Pancreas (tissue), 10 donors: Measurements from ENCODE around the gene THPO. TPM values are rescaled to one million over a fixed set of nuclear protein-coding genes. Genes with fewer than 3 reads are reported as not detected.

Source experiments
- ATAC-seq, 4 donors: fragments of 200-7000 bp; cut with Tn5 transposase; one replicate each; pipeline versions ENCODE4 v1.8.0 to v1.9.1; 2020; ENCODE audit warnings: mild to moderate bottlenecking in 4 of 4, moderate library complexity in 4 of 4
- DNase-seq, 6 donors: peaks; one replicate each; pipeline ENCODE4 v3.0.0-alpha.2; 2020
- FAIRE-seq: peaks from 2 replicates; lab custom pipeline; 2012; peaks lifted over from hg19 to GRCh38; lab: Jason Lieb, UNC
- H3K27ac ChIP-seq, 4 donors: fragments of 200-600 bp; sonication (generic); 1 replicate in 3 of 4; 2 replicates in 1 of 4; pipeline versions ENCODE4 v1.5.0 to v1.8.0; 2020
- H3K27me3 ChIP-seq, 4 donors: fragments of 200-600 bp; one replicate each; pipeline ENCODE4 v1.8.0; 2021
- H3K36me3 ChIP-seq, 3 donors: fragments of 200-600 bp; sonication (generic) in 1 of 3; one replicate each; pipeline versions ENCODE4 v1.5.0 to v1.8.0; 2020 to 2021
- H3K4me1 ChIP-seq, 3 donors: fragments of 200-600 bp; one replicate each; pipeline ENCODE4 v1.8.0; 2021
- H3K4me3 ChIP-seq, 4 donors: fragments of 200-600 bp; sonication (generic) in 2 of 4; one replicate each; pipeline versions ENCODE4 v1.5.0 to v1.8.0; 2020 to 2021
- H3K9me3 ChIP-seq, 4 donors: fragments of 200-600 bp; one replicate each; pipeline ENCODE4 v1.8.0; 2021
- CTCF ChIP-seq, 4 donors: fragments of 200-600 bp; sonication (generic) in 3 of 4; IDR thresholded peaks; one replicate each; pipeline versions ENCODE4 v1.5.0 to v1.8.0; 2021; ENCODE audit warnings: antibody characterized with exemption in 4 of 4
- WGBS, 2 donors: extraction: QIAGEN DNeasy Blood & Tissue Kit; methylation state at CpG; one replicate each; pipeline ENCODE4 v1.1.7; 2013; 5-methylcytosine and 5-hydroxymethylcytosine counted together
- intact Hi-C, 3 donors: fragments of 100-400 bp; cut with DNase I; formaldehyde crosslinking; loops; one replicate each; pipeline versions ENCODE4 v1.11.1 to v1.14.2; 2022
- polyA plus RNA-seq, 2 donors: library from polyadenylated mRNA; stranded (reverse); fragments of 200-250 nt; gene quantifications; one replicate each; pipeline ENCODE4 v1.2.3, GENCODE V29; 2013
- total RNA-seq, 6 donors: library from RNA; stranded (reverse); fragmentation: NEBNext Ultra II Directional in 4 of 6; extraction: Animal tissue kit (Norgen Biotek cat#: 25700) in 4 of 6; gene quantifications; one replicate each; pipeline versions ENCODE4 v1.2.1 to v1.2.4, GENCODE V29; 2021 to 2023
- donor health status: healthy with polysubstance abuse.
- donor health status: DM: no; HTN: no; CAD: no; lungs with moderate emphysema.
- donor health status: DM: no; HTN: no; CAD: no.
- donor health status: control.
- donor health status: control.
- donor health status: Bipolar disorder and iron deficiency.
- donor health status: DM: yes; HTN: yes; CAD: no.
- donor health status: DM: no; HTN: no; CAD: no.
- donor health status: DM: no; HTN: no; CAD: no.
- donor health status: DM: yes; HTN: yes; CAD: no.

The THPO gene
- total RNA-seq (under 1 TPM in 5 of 6 donors, not detected in 1; 0.28 to 0.72 (median 0.54) TPM), polyA plus RNA-seq (1 to 10 TPM in 1 of 2 donors, under 1 TPM in 1; 0.40 to 1.3 TPM)

DNA sequence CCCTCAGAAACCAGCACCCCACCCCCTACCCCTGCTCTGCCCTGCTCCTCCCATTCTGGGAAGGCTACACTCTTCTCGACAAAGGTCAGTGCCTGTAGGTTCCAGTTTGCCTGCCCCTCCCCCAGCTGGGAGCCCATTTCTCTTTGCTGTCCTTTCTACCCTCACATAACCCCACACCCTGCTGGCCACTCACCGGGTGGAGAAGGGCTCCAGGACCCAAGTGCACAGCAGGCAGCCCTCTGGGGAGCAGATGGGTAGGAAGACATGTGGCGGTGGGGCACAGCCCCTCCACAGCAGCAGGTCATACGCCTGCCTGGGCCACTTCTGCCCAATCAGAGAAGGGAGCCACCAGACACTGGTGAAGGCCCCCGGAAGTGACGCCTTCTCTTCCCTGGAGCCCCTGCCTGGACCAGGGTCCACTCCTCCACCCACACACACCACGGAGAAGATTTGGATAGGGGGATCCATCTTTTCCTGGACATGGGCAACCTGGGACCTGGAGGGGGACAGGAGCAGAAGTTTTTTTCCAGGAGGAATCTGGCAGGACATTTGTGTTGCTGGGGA is at the start of gene THPO:
THPO (minus strand) TSS at position 326 of the 564 bp plus-strand sequence. CDS start 1,948 bp downstream, outside the sequence.
- no peaks in the 10 kb centered on the region for H3K27me3 ChIP-seq
- ATAC-seq (peak; percentile 36 to 87 (median 78)), DNase-seq (peak in 5 of 6 donors; percentile 69 to 86 (median 80)), FAIRE-seq (no peak)
- 70% methylated on average over 7 of the region's 7 CpGs for WGBS, 2 donors
- peaks cover 7 to 15% (median 10%) of the 10 kb centered on the region in 3 donors for H3K4me1 ChIP-seq
- H3K4me3 ChIP-seq = no peak within 1 kb of the TSS
- TF ChIP-seq CTCF (IDR thresholded peaks at IDR 0.05) = no peak
- H3K27ac ChIP-seq = peak within 1 kb of the TSS in 2 of 4 donors; percentile 57 to 80
- no peaks in the 10 kb centered on the region for H3K36me3 ChIP-seq
- intact Hi-C loops = loop anchor here in 1 of 3 donors (5.0 kb wide), 1 partner anchor 159 kb away; no protein-coding TSS in a partner anchor
- H3K9me3 ChIP-seq = no peaks in the 10 kb centered on the region

DNA sequence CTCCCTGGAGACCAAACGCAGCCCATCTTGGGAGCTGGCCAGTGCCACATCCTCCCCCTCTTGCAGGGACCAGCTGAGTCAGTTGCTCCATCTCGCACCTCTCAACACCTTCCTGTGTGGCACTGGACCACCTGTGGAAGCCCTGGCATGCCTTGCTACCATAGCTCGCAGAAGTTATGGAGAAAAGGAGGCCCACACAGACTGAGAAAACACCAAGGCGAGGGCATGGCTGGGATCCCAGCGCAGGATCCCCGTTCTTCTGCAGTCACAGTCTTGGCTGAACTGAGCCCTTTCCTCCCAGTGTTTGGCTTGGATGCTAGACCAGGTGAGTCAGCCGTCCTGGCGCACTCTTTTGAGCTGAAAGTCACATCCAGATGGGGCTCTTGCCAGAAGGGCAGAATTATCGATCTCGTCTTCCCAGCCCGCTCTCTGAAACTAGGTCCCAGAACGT is 48.7 kb upstream of the THPO start:
- no peak for TF ChIP-seq CTCF (IDR thresholded peaks at IDR 0.05)
- Histone ChIP-seq H3K4me1 (no peaks in the 10 kb centered on the region), H3K27me3 (no peaks in the 10 kb centered on the region), H3K9me3 (no peaks in the 10 kb centered on the region), H3K4me3 (no peak overlapping the region), H3K36me3 (no peaks in the 10 kb centered on the region), H3K27ac (no peak overlapping the region)
- no peak for FAIRE-seq
- peak; percentile 46 to 85 (median 81) for ATAC-seq
- WGBS, 2 donors = 71 to 77% methylated on average over 12 of the region's 12 CpGs
- intact Hi-C loops = no loop called here
- DNase-seq = peak in 3 of 6 donors; percentile 56 to 77 (median 63)

- DNase-seq = no peak
- intact Hi-C loops = no loop called here
- Histone ChIP-seq H3K9me3 (no peaks in the 10 kb centered on the region), H3K36me3 (no peaks in the 10 kb centered on the region), H3K4me3 (no peak overlapping the region), H3K27me3 (no peaks in the 10 kb centered on the region), H3K4me1 (no peaks in the 10 kb centered on the region), H3K27ac (no peak overlapping the region)
- no peak for TF ChIP-seq CTCF (IDR thresholded peaks at IDR 0.05)
- FAIRE-seq = no peak
- no peak for ATAC-seq
- 79 to 88% methylated on average over 3 of the region's 3 CpGs for WGBS, 2 donors
Measured at GRCh38 chr3:184423561-184423960, 45.6 kb upstream of the THPO start.

DNA sequence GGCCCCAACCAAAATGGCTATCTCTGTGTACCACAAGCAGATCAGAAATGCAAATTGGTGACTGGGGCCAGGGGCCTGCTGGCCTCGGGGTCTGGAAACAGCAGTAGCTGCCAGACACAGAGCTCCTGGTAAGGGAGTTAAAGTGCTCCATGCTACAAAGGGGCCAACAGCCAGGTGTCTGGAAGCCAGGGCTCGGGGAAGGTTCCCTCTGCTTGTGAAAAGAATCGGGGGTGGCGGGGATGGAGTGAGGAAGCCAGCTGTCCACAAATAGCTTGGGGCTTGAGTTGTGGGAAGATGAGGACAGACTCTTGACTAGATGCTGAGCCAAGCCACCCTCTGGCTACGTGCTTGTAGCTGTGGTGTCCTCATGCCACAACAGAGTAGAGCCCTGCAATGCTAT is 41.2 kb upstream of the THPO start:
- Histone ChIP-seq H3K27me3 (no peaks in the 10 kb centered on the region), H3K27ac (no peak overlapping the region), H3K4me3 (no peak overlapping the region), H3K9me3 (no peaks in the 10 kb centered on the region), H3K4me1 (no peaks in the 10 kb centered on the region), H3K36me3 (no peaks in the 10 kb centered on the region)
- FAIRE-seq = no peak
- intact Hi-C loops = no loop called here
- DNase-seq = no peak
- no peak for TF ChIP-seq CTCF (IDR thresholded peaks at IDR 0.05)
- 72 to 81% methylated on average over 5 of the region's 5 CpGs for WGBS, 2 donors
- no peak for ATAC-seq
